Kidney tubule cell (primary cell): ENCODE results near the gene OR2A1.
A peak's percentile ranks its signal among the peaks of the same experiment; 100 is the strongest.
"Not testable (repeated sequence)": the region's sequence is repeated elsewhere in the genome, so short reads cannot be mapped to it uniquely, and the experiment has no call there.

Source experiments
- DNase-seq: peaks from one replicate; pipeline ENCODE4 v3.0.0-alpha.2; 2018; ENCODE audit warnings: low spot score

OR2A1 gene, protein sequence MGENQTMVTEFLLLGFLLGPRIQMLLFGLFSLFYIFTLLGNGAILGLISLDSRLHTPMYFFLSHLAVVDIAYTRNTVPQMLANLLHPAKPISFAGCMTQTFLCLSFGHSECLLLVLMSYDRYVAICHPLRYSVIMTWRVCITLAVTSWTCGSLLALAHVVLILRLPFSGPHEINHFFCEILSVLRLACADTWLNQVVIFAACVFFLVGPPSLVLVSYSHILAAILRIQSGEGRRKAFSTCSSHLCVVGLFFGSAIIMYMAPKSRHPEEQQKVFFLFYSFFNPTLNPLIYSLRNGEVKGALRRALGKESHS

DNA sequence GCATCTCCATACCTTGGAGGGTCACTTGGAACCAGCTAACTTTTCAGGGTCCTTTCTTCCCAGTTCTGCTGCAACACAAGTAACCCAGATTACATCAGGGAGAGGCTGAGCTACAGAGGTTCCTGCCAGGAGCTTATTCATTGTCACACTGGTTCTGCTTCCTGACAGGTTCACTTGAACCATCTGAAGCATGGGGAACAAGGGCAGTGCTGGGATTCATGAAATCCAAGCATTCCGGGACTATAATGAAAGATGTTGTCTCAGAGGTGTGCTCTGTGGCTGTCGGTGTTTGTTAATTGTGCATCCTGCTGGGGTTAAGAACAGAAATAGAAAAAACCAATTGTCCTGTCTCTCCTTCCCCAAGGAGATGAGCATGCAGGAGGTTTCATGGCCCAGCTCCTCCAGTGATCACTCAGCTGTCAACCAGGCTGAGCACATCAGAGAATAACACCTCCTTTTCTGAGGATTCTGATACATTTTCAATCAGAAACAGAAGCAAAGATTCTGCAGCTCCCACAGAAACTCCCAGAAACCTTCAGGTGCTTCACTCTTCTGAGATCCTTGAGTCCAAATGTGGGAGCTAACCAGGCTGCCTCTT is at the start of gene OR2A1:
TSS of gene OR2A1 (plus strand) at position 548 of the 598 bp plus-strand sequence. CDS start 5,706 bp downstream, outside the sequence.
- peak; percentile 3 for DNase-seq

DNA sequence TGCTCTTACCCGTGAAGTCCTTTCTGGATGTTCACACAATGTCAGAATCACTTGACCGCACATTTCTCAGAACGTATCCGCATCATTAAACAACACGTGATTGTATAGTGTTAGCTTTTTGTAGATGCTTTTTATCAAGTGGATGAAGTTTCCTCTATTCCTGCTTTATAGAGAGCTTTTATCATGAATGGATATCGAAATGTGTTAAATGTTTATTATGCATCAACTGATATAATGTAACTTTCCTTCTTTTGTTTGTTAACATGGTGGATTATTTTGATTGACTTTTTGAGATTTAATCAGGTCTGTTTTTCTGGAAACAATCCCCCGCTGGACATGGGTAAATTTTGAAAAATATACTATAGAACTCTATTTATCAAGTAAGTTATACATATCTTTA is 47.5 kb upstream of the OR2A1 start, which contains the start of gene OR2A7:
TSS of gene OR2A7 (minus strand) at position 101 of the 400 bp plus-strand sequence. CDS start 5,164 bp downstream, outside the sequence.
- not testable (repeated sequence) for DNase-seq

DNA sequence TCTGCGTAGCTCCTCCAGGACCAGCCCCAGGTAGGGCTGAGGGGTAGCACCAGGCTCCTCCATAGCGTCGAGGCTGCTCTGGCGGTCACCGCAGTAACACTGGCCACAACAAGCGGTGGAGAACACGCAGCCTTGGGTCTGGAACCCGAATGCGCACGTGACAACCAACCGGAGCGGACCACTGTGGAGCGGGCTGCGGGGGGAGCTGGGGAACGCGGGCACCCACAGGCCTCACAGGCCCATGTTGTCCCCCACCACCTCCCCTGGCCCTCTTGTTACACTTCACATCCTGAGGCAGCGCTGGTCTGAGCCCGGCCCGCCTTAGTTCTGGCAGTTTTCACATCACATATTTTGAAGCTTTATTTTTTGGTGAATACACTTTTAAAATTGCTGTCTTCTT is 43.0 kb upstream of the OR2A1 start, which contains the start of gene CTAGE8:
TSS of gene CTAGE8 (minus strand) at position 101 of the 400 bp plus-strand sequence. CDS start at position 63, 38 bp downstream.
- not testable (repeated sequence) for DNase-seq

DNA sequence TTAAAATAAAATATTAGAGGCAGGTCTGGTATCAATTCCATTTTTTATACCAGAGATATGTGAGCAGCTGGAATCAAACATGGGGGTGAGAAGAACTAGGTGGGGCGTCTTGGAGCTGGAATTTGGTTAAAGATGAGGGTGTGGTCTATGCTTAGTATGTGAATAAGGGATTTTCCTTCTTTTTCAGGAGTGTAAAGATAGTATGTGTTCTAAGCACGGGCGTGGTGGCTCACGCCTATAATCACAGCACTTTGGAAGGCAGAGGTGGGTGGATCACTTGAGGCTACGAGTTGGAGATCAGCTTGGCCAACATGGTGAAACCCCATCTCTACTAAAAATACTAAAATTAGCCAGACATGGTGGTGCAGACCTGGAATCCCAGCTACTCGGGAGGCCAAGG is 36.9 kb upstream of the OR2A1 start:
- DNase-seq: not testable (repeated sequence)

DNA sequence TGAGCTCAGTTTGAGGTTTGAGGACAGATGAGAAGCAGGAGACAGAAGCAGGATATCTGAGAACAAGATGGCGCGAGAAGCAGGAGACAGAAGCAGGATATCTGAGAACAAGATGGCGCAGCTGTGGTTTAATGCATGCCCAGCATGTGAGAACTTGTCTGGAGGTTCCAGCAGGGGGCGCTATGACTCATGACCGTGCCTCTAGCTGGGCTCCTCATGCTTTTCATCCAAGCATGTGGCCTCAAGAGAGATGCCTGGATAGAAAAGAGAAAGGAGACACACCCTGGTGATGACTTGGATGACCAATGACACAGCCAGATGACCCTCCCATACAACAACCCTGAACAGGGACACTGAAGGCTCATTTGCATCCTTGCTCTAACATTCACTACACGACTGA is 32.2 kb upstream of the OR2A1 start:
- DNase-seq: not testable (repeated sequence)

DNA sequence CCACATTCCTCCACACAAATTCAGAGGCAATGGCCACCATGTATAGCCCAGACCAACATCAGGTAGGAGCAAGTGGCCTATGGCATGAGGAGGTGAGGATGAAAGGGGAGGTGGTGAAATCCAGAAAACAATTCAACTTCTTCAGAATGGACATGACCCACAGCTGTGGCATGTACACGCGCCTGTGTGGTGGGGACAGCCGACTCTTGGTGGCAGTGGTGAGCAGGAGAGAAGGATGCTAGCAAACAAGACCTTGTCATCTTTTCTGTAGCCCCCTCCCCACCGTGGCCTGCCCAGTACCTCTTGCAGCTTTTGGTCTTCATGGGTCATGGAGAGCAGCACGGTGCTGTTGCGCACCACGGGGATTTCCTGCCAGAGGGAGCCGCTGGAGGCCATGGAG is 30.2 kb upstream of the OR2A1 start:
- DNase-seq: not testable (repeated sequence)

DNA sequence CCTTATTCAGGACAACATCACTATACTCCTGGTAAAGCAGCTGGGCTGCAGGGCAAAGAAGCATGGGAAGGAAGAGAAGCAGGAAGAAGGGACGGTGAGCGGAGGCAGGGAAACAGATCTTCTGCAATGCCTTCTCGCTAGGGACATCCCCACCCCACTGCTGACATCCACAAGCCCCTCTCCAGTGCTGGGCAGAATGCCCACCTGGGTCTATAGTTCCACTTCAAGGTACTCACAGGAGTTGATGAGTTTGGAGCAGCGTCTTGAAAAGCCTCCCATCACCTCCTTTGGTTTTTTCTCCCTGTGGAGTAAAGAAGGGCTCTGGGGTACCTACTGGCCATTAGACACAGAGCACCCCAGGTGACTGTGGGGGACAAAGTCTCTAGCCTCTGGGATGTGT is 29.7 kb upstream of the OR2A1 start:
- DNase-seq: not testable (repeated sequence)

DNA sequence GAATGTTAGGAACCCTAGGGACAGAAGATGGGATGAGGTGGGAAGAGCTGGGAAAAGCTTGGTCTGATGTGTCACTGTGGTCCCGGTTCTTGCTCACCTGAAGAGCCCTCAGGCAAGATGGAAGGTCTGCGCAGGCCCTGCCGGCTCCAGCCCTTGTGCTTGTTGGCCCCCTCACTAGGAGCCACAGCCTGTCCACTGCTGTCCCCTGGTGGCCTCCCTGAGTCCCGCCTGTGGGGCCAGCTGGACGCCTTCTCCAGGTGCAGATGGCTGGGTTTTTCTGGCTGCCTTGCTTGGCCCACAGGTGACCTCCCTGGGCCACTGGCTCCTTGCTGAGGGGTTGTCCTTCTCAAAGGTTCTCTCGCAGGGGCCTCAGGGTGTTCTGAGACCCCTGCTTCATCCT is 28.5 kb upstream of the OR2A1 start:
- DNase-seq: not testable (repeated sequence)

DNA sequence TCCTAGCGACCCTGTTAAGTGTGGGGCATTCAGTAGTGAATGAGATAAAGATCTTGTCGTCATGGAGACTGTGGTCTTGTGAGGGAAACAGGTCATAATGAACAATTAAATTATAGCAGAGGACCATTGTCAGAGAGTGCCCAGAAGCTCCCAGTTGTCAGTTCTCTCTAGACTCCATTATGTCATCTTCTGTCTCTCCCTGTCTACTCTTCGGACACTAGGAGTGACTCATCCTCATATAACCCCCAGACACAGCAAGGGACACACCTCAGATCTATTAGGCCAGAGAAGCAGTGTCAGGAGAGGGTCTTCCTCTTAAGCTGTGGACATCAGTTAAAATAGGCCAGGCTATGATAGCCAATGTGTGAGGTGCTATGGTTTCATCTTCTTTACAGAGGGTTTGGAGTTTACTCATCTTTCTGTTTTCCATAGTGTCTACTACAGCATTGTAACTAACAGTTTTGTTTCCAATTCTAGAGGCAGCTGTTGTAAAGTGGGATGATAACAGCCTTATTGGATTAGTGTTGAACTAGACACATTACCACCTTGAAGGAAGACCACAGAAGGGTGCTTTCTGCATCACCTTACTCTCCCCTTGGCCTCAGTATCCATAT is 24.9 kb upstream of the OR2A1 start:
- DNase-seq: not testable (repeated sequence)

DNA sequence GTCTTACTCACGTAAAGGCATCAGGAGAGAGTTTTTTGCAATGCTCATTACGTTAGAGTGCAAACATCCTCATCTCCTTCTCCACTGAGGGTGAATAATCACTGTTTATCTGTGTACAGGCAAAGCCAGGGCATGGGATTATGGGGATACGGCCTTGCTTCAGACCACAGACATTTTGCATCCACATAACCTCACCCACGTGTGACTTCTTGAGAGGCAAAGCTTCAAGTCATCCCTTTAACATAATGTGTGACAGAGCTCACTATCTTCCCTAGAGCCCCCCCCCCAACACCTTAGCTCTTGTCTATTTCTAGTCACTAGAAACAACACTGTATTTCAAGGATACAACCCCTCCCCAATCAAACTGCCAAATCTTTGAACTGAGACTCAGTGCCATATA is 20.6 kb upstream of the OR2A1 start:
- DNase-seq: peak; percentile 1

DNA sequence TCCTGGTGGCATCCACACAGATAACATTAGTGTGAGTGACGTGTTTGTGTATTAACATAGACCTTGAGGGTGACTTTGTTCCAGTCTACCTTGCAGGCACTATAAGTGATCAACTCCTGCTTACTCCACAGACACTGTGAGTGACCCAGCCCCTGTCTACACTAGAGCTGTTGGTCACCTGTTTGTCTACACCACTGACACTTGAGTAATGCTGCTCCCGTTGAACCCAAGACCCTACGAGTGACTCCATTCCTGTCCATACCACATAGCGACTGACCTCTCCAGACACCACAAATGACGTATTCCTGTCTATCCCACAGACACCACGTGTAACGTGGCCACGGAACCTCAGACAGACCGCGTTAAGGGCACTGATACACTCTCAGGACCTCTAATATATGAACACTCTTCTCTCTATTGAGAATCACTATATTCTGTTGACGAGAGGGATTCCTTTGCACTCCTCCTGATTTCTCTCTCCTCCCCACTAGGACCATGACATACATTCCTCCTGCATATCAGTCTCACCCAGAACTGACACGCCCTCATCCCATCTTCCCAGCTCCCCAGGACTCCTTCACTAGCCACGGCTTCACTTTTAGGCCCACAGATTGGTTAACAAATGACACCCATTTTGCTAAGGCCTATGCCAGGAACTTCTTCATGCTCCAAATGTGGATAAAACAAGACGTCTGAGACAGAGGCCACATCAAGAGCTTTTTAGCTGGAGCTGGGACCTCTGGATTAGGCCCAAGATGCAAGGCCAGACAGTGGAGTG is 19.6 kb upstream of the OR2A1 start:
- DNase-seq: not testable (repeated sequence)

DNA sequence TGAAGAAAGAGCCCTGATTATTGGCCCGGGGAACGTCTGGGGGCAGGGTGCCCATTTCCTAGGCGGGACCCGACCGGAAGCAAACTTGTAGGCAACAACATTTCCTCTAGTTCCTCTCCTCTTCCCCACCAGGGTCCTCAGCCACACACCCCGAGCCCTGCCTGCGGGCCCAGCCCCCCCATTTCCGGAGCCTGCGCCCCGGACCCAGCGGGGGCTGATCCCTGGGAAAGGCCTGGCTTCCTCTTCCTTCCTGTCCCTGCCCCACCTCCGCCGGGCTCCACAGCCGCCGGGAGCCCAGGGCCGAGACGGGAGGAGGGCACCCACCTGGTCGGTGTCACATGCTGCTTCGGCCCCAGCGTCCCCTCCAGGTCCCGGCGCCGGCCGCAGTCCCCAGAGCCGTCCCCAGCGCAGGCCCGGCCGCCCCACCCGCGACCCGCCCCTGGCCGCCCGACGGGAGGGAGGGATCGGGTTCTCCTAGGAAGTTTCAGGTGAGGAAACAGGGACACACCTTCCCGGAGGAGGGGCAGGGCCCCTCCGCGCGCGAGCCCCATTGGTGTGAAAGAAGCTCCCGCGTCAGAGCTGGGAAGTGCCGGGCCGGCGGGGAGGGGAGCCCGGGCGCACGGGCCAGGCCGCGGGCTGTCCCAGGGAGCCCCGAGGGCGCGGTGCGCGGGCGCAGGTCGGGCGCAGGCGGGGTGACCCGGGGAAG is 18.3 kb upstream of the OR2A1 start:
- DNase-seq: not testable (repeated sequence)

DNA sequence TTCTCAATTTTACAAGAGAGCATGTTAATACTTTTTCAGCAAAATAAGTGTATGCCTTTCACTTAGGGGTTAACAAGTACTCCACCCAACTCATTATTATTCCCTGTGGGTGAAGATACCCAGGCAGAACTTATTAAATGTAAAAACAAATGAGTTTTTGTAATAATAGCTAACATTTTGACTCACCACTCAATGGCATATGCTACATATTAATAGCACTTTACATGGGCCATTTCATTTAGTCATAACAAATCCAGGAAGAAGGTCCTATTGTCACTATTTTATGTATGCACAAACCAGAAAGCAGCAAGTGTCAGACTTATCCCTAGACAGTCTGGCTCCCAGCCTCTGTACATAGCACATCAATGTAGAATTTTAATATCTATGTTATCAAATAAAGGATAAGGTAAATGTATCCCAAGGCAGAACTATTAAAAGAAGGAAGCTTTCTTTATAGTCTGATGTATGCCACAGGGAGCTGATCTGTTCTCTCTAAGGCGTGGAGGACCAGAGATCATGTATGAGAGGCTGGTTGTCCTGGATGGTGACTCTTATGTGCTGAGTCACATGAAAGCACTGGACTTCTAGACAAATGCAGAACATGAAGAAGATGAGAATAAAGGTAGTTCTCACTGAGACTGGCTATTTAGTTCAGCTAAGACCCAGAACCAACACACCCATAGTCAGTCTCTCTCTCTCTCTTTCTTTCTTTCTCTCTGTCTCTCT is 9.5 kb upstream of the OR2A1 start:
- not testable (repeated sequence) for DNase-seq

DNA sequence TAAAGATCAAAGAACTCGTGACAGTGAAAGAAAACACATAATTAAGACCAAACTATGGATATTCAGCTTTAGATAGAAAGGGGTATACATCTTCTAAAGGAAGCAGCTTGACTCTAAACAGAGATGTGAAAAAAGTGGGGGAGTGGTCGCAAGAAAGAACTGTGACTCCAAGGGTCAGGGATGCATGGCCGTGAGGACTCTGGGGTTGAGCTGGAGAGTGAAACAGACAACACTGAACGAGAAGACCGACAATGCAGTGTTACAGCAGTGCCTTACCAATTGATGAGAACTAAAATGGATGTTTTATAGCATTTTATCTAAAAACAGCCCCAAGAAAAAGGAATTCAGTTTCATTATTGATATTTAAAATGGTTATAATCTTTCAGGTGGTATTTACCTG is 8.6 kb upstream of the OR2A1 start:
- not testable (repeated sequence) for DNase-seq

DNA sequence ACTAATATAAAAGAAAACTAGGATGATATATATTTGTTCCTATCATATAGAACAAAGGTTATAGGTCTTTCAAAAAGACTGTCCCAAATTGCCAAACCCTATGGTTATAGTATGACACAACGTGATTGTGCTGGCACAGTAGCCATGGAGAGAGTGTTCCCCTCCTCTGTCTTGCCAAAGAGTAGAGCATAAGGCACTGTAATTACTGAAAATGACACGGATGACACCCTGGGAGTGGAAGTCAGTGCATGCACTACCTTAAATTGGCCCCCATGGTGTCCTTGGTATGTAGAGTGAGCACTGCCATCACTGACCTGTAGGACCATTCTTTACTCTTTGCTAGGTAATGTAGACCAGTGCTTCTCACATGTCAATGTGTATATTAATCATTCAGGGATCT is 7.1 kb upstream of the OR2A1 start:
- not testable (repeated sequence) for DNase-seq

DNA sequence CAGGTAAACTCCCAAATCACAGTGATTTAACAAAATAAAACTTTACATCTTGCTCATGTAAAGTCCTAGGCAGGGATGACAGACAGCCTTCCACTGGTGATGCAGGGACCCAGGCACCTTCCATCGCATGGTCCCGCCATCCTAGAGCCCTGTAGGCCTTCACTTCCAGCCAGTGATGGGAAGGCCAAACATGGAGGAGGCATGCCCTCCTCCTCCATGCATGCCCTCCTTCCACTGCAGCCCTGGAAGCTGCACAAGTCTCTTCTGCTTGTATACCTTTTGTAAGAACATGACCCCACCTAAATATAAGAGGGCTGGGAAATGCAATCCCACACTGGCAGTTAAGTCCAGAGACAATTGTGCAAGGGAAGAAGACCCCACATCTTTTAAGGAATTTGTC is 2.5 kb upstream of the OR2A1 start:
- DNase-seq: not testable (repeated sequence)

DNA sequence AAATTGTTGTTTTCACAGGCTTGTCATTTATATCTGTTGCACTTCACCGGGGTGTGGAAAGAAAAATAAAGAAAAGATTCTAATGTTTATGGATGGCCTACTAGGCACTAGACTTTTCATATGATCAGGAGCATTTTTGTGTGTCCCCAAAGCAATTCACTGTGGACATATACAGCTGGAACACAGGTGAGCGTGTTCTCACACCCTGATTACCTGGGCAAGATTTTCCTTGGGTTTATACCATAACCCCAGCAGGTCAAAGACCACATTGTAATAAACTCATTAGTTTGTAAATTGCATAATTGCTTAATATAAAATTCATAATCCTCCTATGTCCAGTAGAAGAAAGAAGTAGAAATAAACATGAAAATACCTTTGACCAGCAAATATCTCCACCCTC is 1.0 kb upstream of the OR2A1 start:
- not testable (repeated sequence) for DNase-seq

DNA sequence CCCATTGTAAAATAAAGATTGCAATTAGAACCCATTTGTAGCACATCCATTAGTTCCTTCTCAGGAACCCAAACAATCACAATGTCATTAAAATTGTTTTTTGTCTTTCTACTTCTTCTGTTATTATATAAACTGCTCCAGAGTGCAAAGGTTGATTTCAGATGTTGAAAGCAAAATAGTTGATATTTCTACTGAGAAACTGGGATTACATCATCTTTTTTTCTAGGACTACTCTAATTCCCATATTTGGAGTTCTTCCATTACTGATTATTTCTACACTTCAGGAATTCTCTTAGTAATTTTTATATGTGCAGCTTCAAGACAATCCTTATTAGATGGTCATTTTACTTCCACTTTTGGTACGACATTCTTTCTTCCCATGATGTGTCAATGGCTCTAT is 5.3 kb downstream of the OR2A1 start:
- not testable (repeated sequence) for DNase-seq

DNA sequence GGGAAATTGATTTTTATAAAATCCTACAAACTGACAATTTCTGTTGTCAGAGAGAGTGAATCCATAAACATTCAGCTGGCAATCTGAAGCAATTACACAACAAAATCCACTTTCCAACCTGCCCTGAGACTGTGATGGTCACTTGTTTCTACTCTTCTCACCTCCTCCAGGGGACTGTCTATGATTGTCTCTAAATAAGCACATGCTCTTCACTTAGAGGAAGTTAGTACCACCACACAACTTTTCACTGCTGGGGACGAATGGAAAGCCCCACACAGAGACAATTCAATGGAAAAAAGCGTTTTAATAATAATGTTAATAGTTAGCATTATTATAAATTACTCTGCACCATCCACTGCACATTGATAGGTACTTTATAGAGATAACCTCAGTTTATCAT is 7.3 kb downstream of the OR2A1 start:
- DNase-seq: not testable (repeated sequence)

DNA sequence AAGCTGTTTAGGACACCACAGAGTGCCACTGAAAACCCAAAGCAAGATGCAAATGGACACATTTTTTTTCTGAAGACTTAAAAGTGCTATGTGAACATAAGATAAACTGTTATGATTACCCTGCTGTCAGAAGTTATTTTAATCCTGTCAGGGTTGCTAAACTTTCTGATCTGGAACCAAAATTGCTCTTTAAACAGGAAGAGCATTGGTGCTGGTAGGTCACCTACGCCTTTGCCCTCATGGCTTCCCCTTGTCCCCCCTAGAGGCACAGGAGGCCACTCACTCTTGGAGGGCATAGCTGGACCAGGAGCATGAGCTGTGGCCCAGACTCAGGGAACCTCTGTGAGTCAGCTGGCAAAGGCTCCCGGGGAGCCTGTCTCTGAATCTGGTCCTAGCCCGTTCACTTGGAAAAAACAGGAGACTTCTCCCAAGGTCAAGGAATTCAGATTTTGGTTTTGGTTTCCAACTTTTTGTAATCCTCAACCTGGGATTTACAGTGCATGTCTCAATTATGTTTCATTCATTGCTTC is 9.5 kb downstream of the OR2A1 start:
- DNase-seq: peak; percentile 0
